Ovary (tissue), 3 donors: ENCODE measurements around the gene SCGN.

Source experiments
- EP300 ChIP-seq: sonication (generic); formaldehyde crosslinking; IDR thresholded peaks from one replicate; pipeline ENCODE4 v1.6.1; 2017; ENCODE audit warnings: antibody characterized with exemption
- POLR2A ChIP-seq: fragments of 450-650 bp; IDR thresholded peaks from one replicate; pipeline ENCODE4 v1.6.1; 2017; ENCODE audit warnings: antibody characterized with exemption, mild to moderate bottlenecking, moderate library complexity
- TF ChIP-seq, protein P1 (sequence below), 3 donors: fragments of 450-650 bp in 2 of 3; fragments of 200-600 bp in 1 of 3; IDR thresholded peaks; one replicate each; pipeline versions ENCODE4 v1.5.1 to v1.8.0; 2016 to 2022; ENCODE audit warnings: antibody characterized with exemption in 3 of 3, mild to moderate bottlenecking in 1 of 3
- donor health status: DM: no; HTN: no; CAD: no.

DNA sequence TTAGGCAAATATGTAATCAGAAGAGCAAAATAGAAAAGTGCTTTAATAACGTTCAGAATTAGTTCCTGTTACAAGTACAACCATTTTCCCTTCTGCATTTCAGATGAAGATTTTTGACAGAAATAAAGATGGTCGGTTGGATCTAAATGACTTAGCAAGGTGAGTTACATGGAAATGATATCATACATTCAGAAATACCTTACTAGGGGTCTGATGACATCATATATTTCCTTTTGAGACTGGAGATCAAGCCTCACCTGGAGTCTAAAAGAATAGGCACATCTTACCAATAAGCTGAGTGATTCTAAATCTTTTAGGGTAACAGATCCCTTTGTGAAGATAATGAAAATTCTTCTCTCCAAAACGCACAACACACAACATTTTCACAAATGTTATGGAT, 29.8 kb downstream of the SCGN start:
- TF ChIP-seq, protein P1, sequence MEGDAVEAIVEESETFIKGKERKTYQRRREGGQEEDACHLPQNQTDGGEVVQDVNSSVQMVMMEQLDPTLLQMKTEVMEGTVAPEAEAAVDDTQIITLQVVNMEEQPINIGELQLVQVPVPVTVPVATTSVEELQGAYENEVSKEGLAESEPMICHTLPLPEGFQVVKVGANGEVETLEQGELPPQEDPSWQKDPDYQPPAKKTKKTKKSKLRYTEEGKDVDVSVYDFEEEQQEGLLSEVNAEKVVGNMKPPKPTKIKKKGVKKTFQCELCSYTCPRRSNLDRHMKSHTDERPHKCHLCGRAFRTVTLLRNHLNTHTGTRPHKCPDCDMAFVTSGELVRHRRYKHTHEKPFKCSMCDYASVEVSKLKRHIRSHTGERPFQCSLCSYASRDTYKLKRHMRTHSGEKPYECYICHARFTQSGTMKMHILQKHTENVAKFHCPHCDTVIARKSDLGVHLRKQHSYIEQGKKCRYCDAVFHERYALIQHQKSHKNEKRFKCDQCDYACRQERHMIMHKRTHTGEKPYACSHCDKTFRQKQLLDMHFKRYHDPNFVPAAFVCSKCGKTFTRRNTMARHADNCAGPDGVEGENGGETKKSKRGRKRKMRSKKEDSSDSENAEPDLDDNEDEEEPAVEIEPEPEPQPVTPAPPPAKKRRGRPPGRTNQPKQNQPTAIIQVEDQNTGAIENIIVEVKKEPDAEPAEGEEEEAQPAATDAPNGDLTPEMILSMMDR (IDR thresholded peaks at IDR 0.05): no peak
- no peak for TF ChIP-seq POLR2A
- TF ChIP-seq EP300: no peak
